D721Med (cell line): ENCODE data around the gene HEXB.
A peak's percentile ranks its signal among the peaks of the same experiment; 100 is the strongest.

Experiments used
- DNase-seq: peaks from one replicate; pipeline ENCODE4 v3.0.0; 2011; ENCODE audit warnings: low spot score; ENCODE audit not compliant: insufficient read length
- FAIRE-seq: peaks from 2 replicates; lab custom pipeline; 2011; peaks lifted over from hg19 to GRCh38; lab: Jason Lieb, UNC
- TF ChIP-seq, protein P1 (sequence below): IDR thresholded peaks from 2 replicates; pipeline ENCODE4 v1.5.1; 2012; ENCODE audit warnings: mild to moderate bottlenecking, control low read depth; ENCODE audit not compliant: insufficient read depth; ENCODE audit errors: missing control alignments

HEXB gene

DNA sequence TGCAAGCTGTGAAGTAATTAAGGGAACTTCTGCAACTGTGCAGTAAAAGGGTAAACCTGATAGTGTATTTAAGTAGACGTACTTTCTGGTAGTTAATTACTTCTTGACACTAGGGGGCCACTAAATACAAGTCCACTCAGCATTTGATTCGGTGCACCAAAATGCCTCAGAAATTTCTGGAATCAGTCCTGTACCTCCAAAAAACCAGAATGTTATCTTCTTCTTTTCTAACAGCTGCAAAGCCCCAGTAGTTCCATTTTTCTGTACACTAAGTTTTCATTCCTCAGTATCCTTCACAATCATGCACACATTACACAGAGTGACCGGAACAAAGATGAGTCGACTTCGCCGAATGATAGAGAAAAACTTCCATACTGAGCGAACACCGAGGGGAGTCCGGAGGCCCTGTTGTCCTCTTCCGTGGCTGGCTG lies 81.4 kb downstream of the HEXB start:
- DNase-seq (peak; percentile 28), FAIRE-seq (no peak)
- TF ChIP-seq, protein P1, sequence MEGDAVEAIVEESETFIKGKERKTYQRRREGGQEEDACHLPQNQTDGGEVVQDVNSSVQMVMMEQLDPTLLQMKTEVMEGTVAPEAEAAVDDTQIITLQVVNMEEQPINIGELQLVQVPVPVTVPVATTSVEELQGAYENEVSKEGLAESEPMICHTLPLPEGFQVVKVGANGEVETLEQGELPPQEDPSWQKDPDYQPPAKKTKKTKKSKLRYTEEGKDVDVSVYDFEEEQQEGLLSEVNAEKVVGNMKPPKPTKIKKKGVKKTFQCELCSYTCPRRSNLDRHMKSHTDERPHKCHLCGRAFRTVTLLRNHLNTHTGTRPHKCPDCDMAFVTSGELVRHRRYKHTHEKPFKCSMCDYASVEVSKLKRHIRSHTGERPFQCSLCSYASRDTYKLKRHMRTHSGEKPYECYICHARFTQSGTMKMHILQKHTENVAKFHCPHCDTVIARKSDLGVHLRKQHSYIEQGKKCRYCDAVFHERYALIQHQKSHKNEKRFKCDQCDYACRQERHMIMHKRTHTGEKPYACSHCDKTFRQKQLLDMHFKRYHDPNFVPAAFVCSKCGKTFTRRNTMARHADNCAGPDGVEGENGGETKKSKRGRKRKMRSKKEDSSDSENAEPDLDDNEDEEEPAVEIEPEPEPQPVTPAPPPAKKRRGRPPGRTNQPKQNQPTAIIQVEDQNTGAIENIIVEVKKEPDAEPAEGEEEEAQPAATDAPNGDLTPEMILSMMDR, result peak; percentile 48

DNA sequence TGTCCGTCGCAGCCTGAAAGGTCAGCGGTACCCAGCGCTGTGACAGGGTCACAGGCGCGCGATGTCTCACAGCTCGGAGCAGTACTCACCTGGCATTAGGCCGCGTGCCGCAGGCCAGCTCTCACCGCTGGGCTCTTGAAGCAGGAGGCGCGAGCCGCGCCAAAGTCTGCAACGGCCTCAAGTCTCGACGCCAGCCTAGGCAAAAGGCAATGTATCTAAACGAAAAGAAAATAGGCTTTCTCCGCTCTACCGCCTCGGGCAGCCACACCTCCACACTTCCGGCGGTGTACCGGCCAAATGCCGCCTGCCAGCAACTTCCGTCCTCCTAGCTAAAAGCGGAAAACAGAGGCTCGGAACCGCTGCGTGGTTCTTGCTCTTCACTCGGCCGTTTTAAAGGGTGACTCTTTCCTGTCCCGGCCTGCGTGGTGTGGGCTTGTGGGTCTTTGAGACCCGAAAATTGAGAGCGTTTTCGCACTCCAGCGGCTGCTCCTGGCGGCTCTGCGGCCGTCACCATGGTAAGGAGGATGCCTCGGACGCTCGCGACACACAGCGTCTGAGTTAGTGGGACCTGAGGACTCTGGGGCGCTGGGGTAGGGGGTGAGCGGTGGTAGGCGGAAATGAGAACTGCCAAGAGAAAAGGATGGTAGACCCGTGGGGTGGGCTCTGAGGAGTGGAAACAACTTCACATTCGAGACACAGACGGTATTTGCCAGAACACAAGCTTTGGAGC lies 82.0 kb downstream of the HEXB start, which contains the start of the genes GFM2 and NSA2:
TSS of gene GFM2 (minus strand) at position 269 of the 730 bp plus-strand sequence. CDS start 3,375 bp downstream, outside the sequence.
TSS of gene NSA2 (plus strand) at position 401 of the 730 bp plus-strand sequence. CDS start at position 513, 112 bp downstream.
- DNase-seq, result peak; percentile 27
- TF ChIP-seq, protein P1, result no peak
- FAIRE-seq, result no peak

DNA sequence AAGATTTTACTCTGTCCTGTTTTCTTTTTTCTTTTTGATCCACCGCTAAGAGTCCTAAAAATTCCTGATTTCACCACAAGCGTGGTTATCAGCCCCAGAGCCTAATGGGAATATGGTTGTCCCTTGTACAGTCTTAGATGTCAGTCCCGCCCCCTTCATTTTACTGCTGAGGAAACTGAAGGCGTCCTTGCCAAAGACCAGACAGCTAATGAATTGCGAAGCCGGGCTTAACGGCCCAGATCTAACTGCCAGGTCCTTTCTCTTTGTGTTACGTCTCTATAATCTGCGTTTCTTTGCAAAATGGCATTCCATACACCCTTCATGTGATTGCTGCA lies 82.5 kb downstream of the HEXB start:
- TF ChIP-seq, protein P1, result no peak
- no peak for FAIRE-seq
- DNase-seq, result no peak
